HCT116 (cell line): Measurements from ENCODE around the gene USP47. TPM values are rescaled to one million over a fixed set of nuclear protein-coding genes. Genes with fewer than 3 reads are reported as not detected.

ENCODE experiments used
- ATAC-seq: fragments of 200-7000 bp; cut with Tn5 transposase; 2 replicates; pipeline ENCODE4 v1.9.1; 2020; ENCODE audit warnings: mild to moderate bottlenecking, moderate library complexity
- BruUV-seq: library from RNA; stranded (reverse); fragments of 400-500 nt; replicated peaks from 2 replicates; lab custom pipeline; 2021; lab: Mats Ljungman, UMichigan
- CTCF ChIA-PET: fragments of 300-600 bp; sonication (Branson Sonifier 250); formaldehyde crosslinking; loops from one replicate; lab custom pipeline; 2021; ENCODE audit warnings: antibody characterized with exemption; lab: Charles Lee
- POLR2A ChIA-PET: fragments of 300-600, 350-600 bp; sonication (Branson Sonifier 250); formaldehyde crosslinking; loops from one replicate; lab custom pipeline; 2021; ENCODE audit warnings: antibody characterized with exemption; lab: Charles Lee
- RAD21 ChIA-PET, 2 experiments: fragments of 300-600 bp; sonication (Branson Sonifier 250); formaldehyde crosslinking; loops; one replicate each; lab custom pipeline; 2023; ENCODE audit warnings: low total read pairs in 2 of 2; ENCODE audit not compliant: uncharacterized antibody in 2 of 2, unreplicated experiment in 2 of 2, low non-redundant PET in 1 of 2; lab: Charles Lee
- DNase-seq: peaks from one replicate; pipeline ENCODE4 v3.0.0-alpha.2; 2010; ENCODE audit warnings: low read depth, low spot score
- H2AFZ ChIP-seq: fragments of 200-600 bp; shearing (Covaris generic), sonication (generic); 2 replicates; pipeline ENCODE4 v1.6.1; 2017; ENCODE audit warnings: low read depth, mixed run types, mixed read lengths, antibody characterized with exemption, low read length; ENCODE audit not compliant: poor library complexity, severe bottlenecking
- H3K27ac ChIP-seq: 2 replicates; pipeline ENCODE4 v1.5.1; 2012; ENCODE audit warnings: low read depth, low read length
- H3K27me3 ChIP-seq: fragments of 200-600 bp; sonication (generic); 2 replicates; pipeline ENCODE4 v1.6.1; 2016; ENCODE audit warnings: mixed run types, low read length, mixed read lengths; ENCODE audit not compliant: insufficient read depth
- H3K36me3 ChIP-seq, 2 experiments: fragments of 200-500 bp in 1 of 2; fragments of 200-600 bp in 1 of 2; sonication (Bioruptor generic) in 1 of 2; sonication (generic) in 1 of 2; 2 replicates each; pipeline versions ENCODE4 v1.5.1 to v1.6.1; 2014 to 2016; ENCODE audit warnings: low read length in 2 of 2, inconsistent platforms in 1 of 2, mixed read lengths in 1 of 2, mixed run types in 1 of 2; ENCODE audit not compliant: insufficient read depth in 2 of 2, control insufficient read depth in 1 of 2
- H3K4me1 ChIP-seq, 2 experiments: fragments of 200-600 bp in 1 of 2; sonication (generic) in 1 of 2; 2 replicates each; pipeline versions ENCODE4 v1.5.1 to v1.6.1; 2012 to 2017; ENCODE audit warnings: low read length in 2 of 2, inconsistent platforms in 1 of 2, mild to moderate bottlenecking in 1 of 2, mixed read lengths in 1 of 2, mixed run types in 1 of 2, moderate library complexity in 1 of 2; ENCODE audit not compliant: insufficient read depth in 2 of 2, control insufficient read depth in 1 of 2
- H3K4me2 ChIP-seq: fragments of 200-600 bp; sonication (generic); 2 replicates; pipeline ENCODE4 v1.6.1; 2017; ENCODE audit warnings: mixed run types, low read length, mixed read lengths
- H3K4me3 ChIP-seq, 2 experiments: fragments of 200-600 bp in 1 of 2; sonication (generic) in 1 of 2; replicated peaks in 1 of 2; 2 replicates each; pipeline ENCODE4 v1.5.1; 2011 to 2016; ENCODE audit warnings: low read length in 2 of 2, control low read depth in 1 of 2, low read depth in 1 of 2, mild to moderate bottlenecking in 1 of 2, mixed read lengths in 1 of 2, mixed run types in 1 of 2
- H3K79me2 ChIP-seq: fragments of 200-600 bp; sonication (generic); 2 replicates; pipeline ENCODE4 v1.6.1; 2017; ENCODE audit warnings: mild to moderate bottlenecking, mixed run types, low read length, moderate library complexity, mixed read lengths; ENCODE audit not compliant: insufficient read depth
- H3K9ac ChIP-seq: fragments of 200-600 bp; sonication (generic); 2 replicates; pipeline ENCODE4 v1.6.1; 2016; ENCODE audit warnings: low read length, mixed read lengths
- H3K9me2 ChIP-seq: fragments of 200-600 bp; sonication (generic), shearing (Covaris generic); 2 replicates; pipeline ENCODE4 v1.6.1; 2017; ENCODE audit warnings: mixed run types, mild to moderate bottlenecking, moderate library complexity; ENCODE audit not compliant: insufficient read depth
- H3K9me3 ChIP-seq, 2 experiments: fragments of 200-500 bp in 1 of 2; fragments of 200-600 bp in 1 of 2; sonication (Bioruptor generic) in 1 of 2; sonication (generic) in 1 of 2; 2 replicates each; pipeline ENCODE4 v1.6.1; 2014 to 2017; ENCODE audit warnings: low read length in 2 of 2, mixed read lengths in 2 of 2, inconsistent platforms in 1 of 2, low read depth in 1 of 2, mild to moderate bottlenecking in 1 of 2, mixed run types in 1 of 2, moderate library complexity in 1 of 2; ENCODE audit not compliant: control insufficient read depth in 1 of 2, insufficient read depth in 1 of 2
- H4K20me1 ChIP-seq: fragments of 200-600 bp; sonication (generic), shearing (Covaris generic); 2 replicates; pipeline ENCODE4 v1.6.1; 2017; ENCODE audit warnings: mixed run types, mild to moderate bottlenecking, moderate library complexity; ENCODE audit not compliant: insufficient read depth
- CBX3 ChIP-seq: IDR thresholded peaks from 2 replicates; pipeline ENCODE4 v1.6.1; 2012; ENCODE audit warnings: low read depth
- EGR1 ChIP-seq: IDR thresholded peaks from 2 replicates; pipeline ENCODE4 v1.6.1; 2012; ENCODE audit warnings: low read depth
- ELF1 ChIP-seq: IDR thresholded peaks from 2 replicates; pipeline ENCODE4 v1.6.1; 2012; ENCODE audit warnings: low read depth, borderline replicate concordance
- EZH2phosphoT487 ChIP-seq: fragments of 200-600 bp; IDR thresholded peaks from 2 replicates; pipeline ENCODE4 v1.6.1; 2018; ENCODE audit warnings: antibody characterized with exemption, borderline replicate concordance
- MAX ChIP-seq: IDR thresholded peaks from 2 replicates; pipeline ENCODE4 v1.6.1; 2012
- RAD21 ChIP-seq: IDR thresholded peaks from 2 replicates; pipeline ENCODE4 v1.6.1; 2012; ENCODE audit warnings: low read depth, mild to moderate bottlenecking
- SIN3A ChIP-seq: IDR thresholded peaks from 2 replicates; pipeline ENCODE4 v1.6.1; 2012; ENCODE audit warnings: low read depth
- ZBTB33 ChIP-seq: IDR thresholded peaks from 2 replicates; pipeline ENCODE4 v1.6.1; 2011; ENCODE audit warnings: mild to moderate bottlenecking, low read length, moderate library complexity; ENCODE audit not compliant: insufficient replicate concordance; ENCODE audit errors: extremely low read depth
- intact Hi-C: fragments of 100-400 bp; cut with micrococcal nuclease; formaldehyde crosslinking; loops from 2 replicates; pipeline ENCODE4 v1.10.0; 2022
- total RNA-seq: library from RNA; stranded (reverse); gene quantifications from one replicate; pipeline ENCODE4 v1.2.1, GENCODE V29; 2021; ENCODE audit not compliant: unreplicated experiment

Gene USP47
- total RNA-seq, 1 experiment from 2014 or later: 18.9 TPM

GRCh38 chr11:11818529-11819121 is 23.1 kb upstream of the USP47 start:
- DNase-seq: no peak
- ChIA-PET POLR2A (no interaction called here), RAD21 (no interaction called here), CTCF (interaction anchor here (1.2 kb wide), 1 partner anchor 31 kb away, joined by 3 read pairs; no protein-coding TSS in a partner anchor)
- no TSS peak for BruUV-seq
- Histone ChIP-seq H3K9ac (no peak overlapping the region), H4K20me1 (no peaks in the 10 kb centered on the region), H2AFZ (no peak overlapping the region), H3K4me3 (no peak overlapping the region), H3K36me3 (no peaks in the 10 kb centered on the region), H3K9me2 (no peaks in the 10 kb centered on the region), H3K79me2 (no peaks in the 10 kb centered on the region), H3K4me2 (no peak overlapping the region), H3K9me3 (no peaks in the 10 kb centered on the region), H3K27ac (no peak overlapping the region), H3K27me3 (no peaks in the 10 kb centered on the region), H3K4me1 (peaks cover 0 to under 1% of the 10 kb centered on the region in 2 experiments; a peak in 2 of 4 replicates)
- no peak for TF ChIP-seq ELF1
- no peak for TF ChIP-seq EZH2phosphoT487
- no peak for TF ChIP-seq RAD21
- intact Hi-C loops: no loop called here
- no peak for ATAC-seq

- H3K4me1 ChIP-seq: no peaks in the 10 kb centered on the region
- no peaks in the 10 kb centered on the region for H3K9me2 ChIP-seq
- H3K9ac ChIP-seq: no peak overlapping the region
- no peaks in the 10 kb centered on the region for H3K79me2 ChIP-seq
- CTCF ChIA-PET: no interaction called here
- H3K4me3 ChIP-seq: no peak overlapping the region
- BruUV-seq: no TSS peak
- H3K27ac ChIP-seq: no peak overlapping the region
- intact Hi-C loops: no loop called here
- DNase-seq: no peak
- POLR2A ChIA-PET: no interaction called here
- ATAC-seq: no peak
- H2AFZ ChIP-seq: no peak overlapping the region
- no peaks in the 10 kb centered on the region for H3K36me3 ChIP-seq
- H3K27me3 ChIP-seq: no peaks in the 10 kb centered on the region
- H3K4me2 ChIP-seq: no peak overlapping the region
- RAD21 ChIA-PET: no interaction called here
- H3K9me3 ChIP-seq: no peaks in the 10 kb centered on the region
- H4K20me1 ChIP-seq: no peaks in the 10 kb centered on the region
- TF ChIP-seq CBX3 (no peak), MAX (no peak), SIN3A (no peak), ZBTB33 (no peak), EGR1 (no peak), RAD21 (no peak), EZH2phosphoT487 (no peak)
Measured at GRCh38 chr11:11821899-11822298, 19.9 kb upstream of the USP47 start.
